ENCODE data around the gene CSF3R. TPM values are rescaled to one million over a fixed set of nuclear protein-coding genes. Genes with fewer than 3 reads are reported as not detected.
A peak's percentile ranks its signal among the peaks of the same experiment; 100 is the strongest.

CSF3R gene
- total RNA-seq, 1 donor = not detected

DNA sequence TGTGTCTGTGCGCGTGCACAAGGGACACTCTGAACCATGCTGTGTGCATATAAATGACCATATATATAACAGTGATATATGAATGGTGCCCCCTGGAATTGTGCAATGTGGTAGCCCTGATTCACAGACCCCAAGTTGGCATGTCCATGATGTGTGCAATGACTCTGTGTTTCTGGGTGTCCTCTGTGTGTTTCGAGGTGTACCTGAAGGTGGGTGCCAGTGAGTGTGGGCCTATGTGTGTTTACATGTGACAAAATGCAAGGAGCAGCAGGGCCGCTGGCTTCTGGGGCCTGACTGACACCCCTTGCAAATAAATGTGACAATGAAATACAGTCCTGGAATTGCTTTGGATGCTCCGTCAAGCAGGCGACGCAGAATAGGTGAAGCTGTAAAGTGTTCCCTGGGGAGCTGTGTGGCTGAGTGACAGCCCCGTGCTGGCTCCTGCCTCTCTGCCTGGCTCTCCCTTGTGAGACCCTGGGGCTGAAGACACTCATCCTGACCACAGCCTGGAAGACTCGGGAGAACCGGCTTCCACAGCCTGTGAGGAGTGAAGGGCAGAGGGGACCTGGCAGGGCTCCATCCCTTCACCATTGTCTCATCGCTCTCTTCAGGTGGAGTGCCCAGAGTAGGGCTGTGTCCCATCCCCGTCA lies 38.2 kb upstream of the CSF3R start:
- H2AFZ ChIP-seq (ENCODE audit: low read length) = no peak overlapping the region
- H4K20me1 ChIP-seq (ENCODE audit: insufficient read depth, low read length) = no peaks in the 10 kb centered on the region
- H3K79me2 ChIP-seq (ENCODE audit: insufficient read depth, low read length) = no peaks in the 10 kb centered on the region
- TF ChIP-seq, protein P1, sequence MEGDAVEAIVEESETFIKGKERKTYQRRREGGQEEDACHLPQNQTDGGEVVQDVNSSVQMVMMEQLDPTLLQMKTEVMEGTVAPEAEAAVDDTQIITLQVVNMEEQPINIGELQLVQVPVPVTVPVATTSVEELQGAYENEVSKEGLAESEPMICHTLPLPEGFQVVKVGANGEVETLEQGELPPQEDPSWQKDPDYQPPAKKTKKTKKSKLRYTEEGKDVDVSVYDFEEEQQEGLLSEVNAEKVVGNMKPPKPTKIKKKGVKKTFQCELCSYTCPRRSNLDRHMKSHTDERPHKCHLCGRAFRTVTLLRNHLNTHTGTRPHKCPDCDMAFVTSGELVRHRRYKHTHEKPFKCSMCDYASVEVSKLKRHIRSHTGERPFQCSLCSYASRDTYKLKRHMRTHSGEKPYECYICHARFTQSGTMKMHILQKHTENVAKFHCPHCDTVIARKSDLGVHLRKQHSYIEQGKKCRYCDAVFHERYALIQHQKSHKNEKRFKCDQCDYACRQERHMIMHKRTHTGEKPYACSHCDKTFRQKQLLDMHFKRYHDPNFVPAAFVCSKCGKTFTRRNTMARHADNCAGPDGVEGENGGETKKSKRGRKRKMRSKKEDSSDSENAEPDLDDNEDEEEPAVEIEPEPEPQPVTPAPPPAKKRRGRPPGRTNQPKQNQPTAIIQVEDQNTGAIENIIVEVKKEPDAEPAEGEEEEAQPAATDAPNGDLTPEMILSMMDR (IDR thresholded peaks at IDR 0.05; ENCODE audit: extremely low read depth, low read depth, low read length) = no peak
- no peaks in the 10 kb centered on the region for H3K27me3 ChIP-seq (ENCODE audit: insufficient read depth, low read length)
- no peak for DNase-seq (ENCODE audit: insufficient read length, low spot score, missing footprints)
- H3K36me3 ChIP-seq (ENCODE audit: insufficient read depth, low read length) = no peaks in the 10 kb centered on the region
- no peak overlapping the region for H3K27ac ChIP-seq (ENCODE audit: low read depth, low read length)
- H3K9me3 ChIP-seq (ENCODE audit: low read depth, low read length) = no peaks in the 10 kb centered on the region
- H3K4me2 ChIP-seq (ENCODE audit: insufficient read depth, low read length) = no peak overlapping the region
- no peak overlapping the region for H3K4me3 ChIP-seq (ENCODE audit: insufficient read depth, low read length)
- H3K4me1 ChIP-seq (ENCODE audit: insufficient read depth, low read length) = peaks cover 3% of the 10 kb centered on the region

DNA sequence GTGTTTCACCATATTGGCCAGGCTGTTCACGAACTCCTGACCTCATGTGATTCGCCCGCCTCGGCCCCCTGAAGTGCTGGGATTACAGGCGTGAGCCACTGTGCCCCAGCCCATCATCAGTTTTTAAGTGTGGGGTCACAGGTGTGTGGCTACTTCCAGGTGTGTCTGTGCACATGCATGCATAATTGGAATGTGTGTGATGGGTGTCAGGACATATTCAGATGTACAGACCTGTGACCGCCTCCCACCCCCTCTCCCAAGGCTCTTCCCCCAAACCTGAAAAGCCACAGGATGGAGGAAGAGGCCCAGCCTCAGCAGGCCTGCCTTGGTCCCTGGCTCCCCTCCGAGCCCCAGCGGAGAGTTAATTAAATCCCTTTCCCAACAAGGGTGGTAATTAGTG lies 37.3 kb upstream of the CSF3R start:
- no peak for DNase-seq (ENCODE audit: insufficient read length, low spot score, missing footprints)
- Histone ChIP-seq H4K20me1 (ENCODE audit: insufficient read depth, low read length) (no peaks in the 10 kb centered on the region), H3K4me1 (ENCODE audit: insufficient read depth, low read length) (peaks cover 3% of the 10 kb centered on the region), H3K36me3 (ENCODE audit: insufficient read depth, low read length) (no peaks in the 10 kb centered on the region), H3K27me3 (ENCODE audit: insufficient read depth, low read length) (no peaks in the 10 kb centered on the region), H3K79me2 (ENCODE audit: insufficient read depth, low read length) (no peaks in the 10 kb centered on the region), H3K4me3 (ENCODE audit: insufficient read depth, low read length) (no peak overlapping the region), H3K27ac (ENCODE audit: low read depth, low read length) (no peak overlapping the region), H3K9me3 (ENCODE audit: low read depth, low read length) (no peaks in the 10 kb centered on the region), H2AFZ (ENCODE audit: low read length) (no peak overlapping the region), H3K4me2 (ENCODE audit: insufficient read depth, low read length) (no peak overlapping the region)
- TF ChIP-seq, protein P1 (IDR thresholded peaks at IDR 0.05; ENCODE audit: extremely low read depth, low read depth, low read length) = no peak

DNA sequence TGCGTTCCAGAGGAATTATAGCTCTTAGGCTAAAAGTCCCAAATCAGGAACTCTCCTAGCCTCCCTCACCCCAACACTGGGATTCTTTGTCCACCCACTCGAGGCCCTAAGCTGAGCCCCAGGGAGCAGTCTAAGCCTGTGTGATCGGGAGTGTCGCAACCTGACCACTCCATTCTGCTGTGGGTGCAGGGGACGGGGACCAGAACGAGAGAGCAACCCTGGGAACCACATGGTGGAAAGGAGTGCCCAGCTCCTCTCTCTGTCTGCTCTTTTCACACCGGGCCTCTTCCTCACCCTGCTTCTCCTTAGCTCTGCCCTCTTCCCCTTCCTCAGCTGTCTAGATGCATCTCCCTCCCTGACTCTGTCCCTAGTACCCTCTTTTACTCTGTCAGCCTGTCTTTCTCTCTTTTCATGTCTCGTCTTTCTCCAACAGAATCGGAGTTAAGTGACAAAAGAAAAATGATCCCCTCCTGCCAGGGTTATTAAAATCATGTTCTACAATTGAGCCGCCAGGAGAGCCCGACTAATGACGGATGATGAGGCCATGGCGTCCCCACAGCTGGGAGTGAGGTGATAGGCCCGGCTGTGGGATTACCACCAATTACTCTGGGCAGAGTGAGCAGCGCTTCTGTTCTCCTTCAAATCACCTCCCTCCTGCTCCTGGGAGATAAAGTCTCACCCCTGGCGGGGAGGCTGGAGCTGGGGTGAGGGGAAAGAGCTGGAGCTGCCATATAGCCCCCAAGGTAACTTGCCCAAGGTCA lies 34.5 kb upstream of the CSF3R start:
- peak overlapping the region; percentile 56 for H2AFZ ChIP-seq (ENCODE audit: low read length)
- DNase-seq (ENCODE audit: insufficient read length, low spot score, missing footprints) = no peak
- TF ChIP-seq, protein P1 (IDR thresholded peaks at IDR 0.05; ENCODE audit: extremely low read depth, low read depth, low read length) = no peak

DNA sequence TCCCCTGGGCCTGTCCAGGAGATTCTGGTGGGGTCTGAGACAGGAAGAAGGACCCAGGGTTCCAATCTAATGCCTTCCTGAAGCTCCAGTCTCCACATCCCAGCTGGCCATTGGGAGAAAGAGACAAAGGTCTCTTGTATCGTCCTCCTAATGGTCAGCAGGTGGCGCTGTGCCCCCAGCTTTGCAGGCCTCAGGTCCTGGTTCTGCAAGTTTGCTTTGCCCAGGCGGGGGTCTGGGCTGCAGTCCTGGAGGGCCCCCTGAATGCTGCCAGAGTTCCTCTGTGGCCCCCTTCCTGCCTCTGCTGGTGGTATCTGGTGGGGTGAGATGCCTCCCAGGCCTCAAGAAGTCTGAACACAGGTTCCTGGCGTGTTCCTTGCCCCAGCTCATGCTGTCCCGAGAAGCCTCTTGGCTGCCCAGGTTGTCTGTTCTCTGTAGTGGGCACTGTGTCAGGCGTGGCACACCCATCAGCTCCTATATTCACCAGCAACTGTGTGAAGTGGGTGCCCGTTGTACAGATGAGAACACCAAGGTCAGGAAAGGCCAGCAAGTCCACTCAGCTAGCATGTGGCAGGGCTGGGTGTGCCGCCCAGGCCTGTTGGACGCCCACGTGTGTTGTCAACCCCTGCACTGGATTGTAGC lies 33.8 kb upstream of the CSF3R start:
- Histone ChIP-seq H3K4me2 (ENCODE audit: insufficient read depth, low read length) (no peak overlapping the region), H2AFZ (ENCODE audit: low read length) (no peak overlapping the region), H3K4me1 (ENCODE audit: insufficient read depth, low read length) (peaks cover 3% of the 10 kb centered on the region), H3K9me3 (ENCODE audit: low read depth, low read length) (no peaks in the 10 kb centered on the region), H3K79me2 (ENCODE audit: insufficient read depth, low read length) (no peaks in the 10 kb centered on the region), H3K36me3 (ENCODE audit: insufficient read depth, low read length) (no peaks in the 10 kb centered on the region), H3K27me3 (ENCODE audit: insufficient read depth, low read length) (no peaks in the 10 kb centered on the region), H4K20me1 (ENCODE audit: insufficient read depth, low read length) (no peaks in the 10 kb centered on the region), H3K27ac (ENCODE audit: low read depth, low read length) (no peak overlapping the region), H3K4me3 (ENCODE audit: insufficient read depth, low read length) (no peak overlapping the region)
- TF ChIP-seq, protein P1 (IDR thresholded peaks at IDR 0.05; ENCODE audit: extremely low read depth, low read depth, low read length) = peak; percentile 86
- peak; percentile 95 for DNase-seq (ENCODE audit: insufficient read length, low spot score, missing footprints)

More for the DNA sequence above, 34.5 kb upstream of the CSF3R start:
- H4K20me1 ChIP-seq (ENCODE audit: insufficient read depth, low read length) = no peaks in the 10 kb centered on the region
- no peaks in the 10 kb centered on the region for H3K27me3 ChIP-seq (ENCODE audit: insufficient read depth, low read length)
- H3K4me3 ChIP-seq (ENCODE audit: insufficient read depth, low read length) = no peak overlapping the region
- H3K4me1 ChIP-seq (ENCODE audit: insufficient read depth, low read length) = peaks cover 3% of the 10 kb centered on the region
- no peaks in the 10 kb centered on the region for H3K36me3 ChIP-seq (ENCODE audit: insufficient read depth, low read length)
- no peak overlapping the region for H3K4me2 ChIP-seq (ENCODE audit: insufficient read depth, low read length)
- H3K79me2 ChIP-seq (ENCODE audit: insufficient read depth, low read length) = no peaks in the 10 kb centered on the region
- H3K9me3 ChIP-seq (ENCODE audit: low read depth, low read length) = no peaks in the 10 kb centered on the region
- H3K27ac ChIP-seq (ENCODE audit: low read depth, low read length) = no peak overlapping the region

All from osteoblast (primary cell).